ENCODE results near the gene KLHL11. TPM values are rescaled to one million over a fixed set of nuclear protein-coding genes. Genes with fewer than 3 reads are reported as not detected.

KLHL11 gene
- total RNA-seq, 1 donor, result 30.4 TPM

GRCh38 chr17:41909088-41909487, 43.9 kb upstream of the KLHL11 start:
- H3K4me3 ChIP-seq (ENCODE audit: low read depth, low read length), result no peak overlapping the region
- no peak for DNase-seq (ENCODE audit: low read depth)
- no peak for TF ChIP-seq CTCF (IDR thresholded peaks at IDR 0.05; ENCODE audit: insufficient read depth, low read length)

GRCh38 chr17:41907633-41908539, 42.7 kb upstream of the KLHL11 start:
- DNase-seq (ENCODE audit: low read depth), result no peak
- H3K4me3 ChIP-seq (ENCODE audit: low read depth, low read length), result no peak overlapping the region
- TF ChIP-seq CTCF (IDR thresholded peaks at IDR 0.05; ENCODE audit: insufficient read depth, low read length), result no peak

GRCh38 chr17:41907185-41907556, 41.9 kb upstream of the KLHL11 start:
- peak; percentile 82 for DNase-seq (ENCODE audit: low read depth)
- TF ChIP-seq CTCF (IDR thresholded peaks at IDR 0.05; ENCODE audit: insufficient read depth, low read length), result no peak
- H3K4me3 ChIP-seq (ENCODE audit: low read depth, low read length), result no peak overlapping the region

- DNase-seq (ENCODE audit: low read depth), result peak; percentile 17
- H3K4me3 ChIP-seq (ENCODE audit: low read depth, low read length), result no peak overlapping the region
- TF ChIP-seq CTCF (IDR thresholded peaks at IDR 0.05; ENCODE audit: insufficient read depth, low read length), result no peak
These were observed 41.4 kb upstream of the KLHL11 start for GRCh38 chr17:41906465-41907184.

GRCh38 chr17:41905172-41905571, 39.9 kb upstream of the KLHL11 start:
- H3K4me3 ChIP-seq (ENCODE audit: low read depth, low read length), result no peak overlapping the region
- no peak for TF ChIP-seq CTCF (IDR thresholded peaks at IDR 0.05; ENCODE audit: insufficient read depth, low read length)
- DNase-seq (ENCODE audit: low read depth), result no peak

GRCh38 chr17:41904242-41904841, 39.1 kb upstream of the KLHL11 start:
- no peak for TF ChIP-seq CTCF (IDR thresholded peaks at IDR 0.05; ENCODE audit: insufficient read depth, low read length)
- no peak for DNase-seq (ENCODE audit: low read depth)
- no peak overlapping the region for H3K4me3 ChIP-seq (ENCODE audit: low read depth, low read length)

All from fibroblast of the aortic adventitia (primary cell).